Adrenal gland (tissue), 12 donors: ENCODE measurements around the gene OTUD3. TPM values are rescaled to one million over a fixed set of nuclear protein-coding genes. Genes with fewer than 3 reads are reported as not detected.

ENCODE experiments used
- DNase-seq, 7 donors: peaks; one replicate each; pipeline ENCODE4 v3.0.0-alpha.2; 2019 to 2020
- H3K27ac ChIP-seq, 5 donors: fragments of 200-600 bp; sonication (generic) in 4 of 5; 1 replicate in 3 of 5; 2 replicates in 2 of 5; pipeline versions ENCODE4 v1.5.1 to v1.8.0; 2016 to 2020; ENCODE audit warnings: mild to moderate bottlenecking in 1 of 5
- H3K27me3 ChIP-seq: fragments of 200-600 bp; 2 replicates; pipeline ENCODE4 v1.8.0; 2021
- H3K36me3 ChIP-seq, 2 donors: fragments of 200-600 bp; replicated peaks in 1 of 2; 1 replicate in 1 of 2; 2 replicates in 1 of 2; pipeline versions ENCODE4 v1.5.1 to v1.8.0; 2018 to 2022
- H3K4me1 ChIP-seq, 2 donors: fragments of 200-600 bp; replicated peaks in 1 of 2; 1 replicate in 1 of 2; 2 replicates in 1 of 2; pipeline versions ENCODE4 v1.5.1 to v1.8.0; 2018 to 2021
- H3K4me3 ChIP-seq, 4 donors: fragments of 200-600 bp; sonication (generic) in 3 of 4; one replicate each; pipeline ENCODE4 v1.5.1; 2016 to 2018
- H3K9me3 ChIP-seq, 3 donors: fragments of 200-600 bp; sonication (generic) in 1 of 3; replicated peaks in 1 of 3; 1 replicate in 2 of 3; 2 replicates in 1 of 3; pipeline versions ENCODE4 v1.5.1 to v1.8.0; 2016 to 2021
- CTCF ChIP-seq, 6 experiments: fragments of 450-650 bp in 4 of 6; fragments of 200-600 bp in 2 of 6; sonication (generic) in 1 of 6; IDR thresholded peaks; 1 replicate in 5 of 6; 2 replicates in 1 of 6; pipeline versions ENCODE4 v1.5.1 to v1.8.0; 2016 to 2021; ENCODE audit warnings: antibody characterized with exemption in 6 of 6, mild to moderate bottlenecking in 2 of 6, moderate library complexity in 1 of 6
- POLR2A ChIP-seq, 2 donors: fragments of 450-650 bp; IDR thresholded peaks; one replicate each; pipeline ENCODE4 v1.6.1; 2017; ENCODE audit warnings: antibody characterized with exemption in 2 of 2, mild to moderate bottlenecking in 2 of 2, moderate library complexity in 1 of 2
- WGBS, 4 donors: extraction: QIAGEN DNeasy Blood & Tissue Kit in 2 of 4; methylation state at CpG; one replicate each; pipeline versions ENCODE4 v1.1.5 to v1.1.7; 2013 to 2017; 5-methylcytosine and 5-hydroxymethylcytosine counted together
- intact Hi-C, 2 donors: fragments of 100-400 bp; cut with DNase I; formaldehyde crosslinking; loops; one replicate each; pipeline versions ENCODE4 v1.14.1 to v1.15.0; 2022 to 2023
- polyA plus RNA-seq, 3 donors: library from polyadenylated mRNA; stranded (reverse); fragments of 200-250 nt in 2 of 3; fragments of 350-450 nt in 1 of 3; fragmentation: Illumina TruSeq in 1 of 3; extraction: RNeasy Lipid Tissue Mini Kit (QIAGEN cat#74804) in 1 of 3; gene quantifications; one replicate each; pipeline ENCODE4 v1.2.3, GENCODE V29; 2013 to 2014
- total RNA-seq, 9 donors: library from RNA; depleted of rRNA in 4 of 9; stranded (reverse); fragments of >200 nt in 4 of 9; fragments of 120-200 nt in 1 of 9; fragmentation: NEBNext Ultra II Directional in 1 of 9; extraction: Animal tissue kit (Norgen Biotek cat#: 25700) in 1 of 9; gene quantifications; one replicate each; pipeline versions ENCODE4 v1.1.0 to v1.2.4, GENCODE V29; 2013 to 2023
- donor health status: healthy with polysubstance abuse.
- donor health status: Bipolar disorder and iron deficiency.
- donor health status: DM: yes; HTN: yes; CAD: no.
- donor health status: DM: no; HTN: no; CAD: no.
- donor health status: DM: no; HTN: no; CAD: no.
- donor health status: DM: yes; HTN: yes; CAD: no.

OTUD3 gene
- total and polyA plus RNA-seq, 12 donors = 3.0 to 15.3 (median 5.5) TPM

GRCh38 chr1:19922015-19922688 is 40.0 kb downstream of the OTUD3 start:
- 63 to 83% (median 66%) methylated on average over 9 to 17 of the region's 17 CpGs for WGBS, 4 donors
- DNase-seq = no peak
- no peak overlapping the region for H3K4me3 ChIP-seq
- intact Hi-C loops = loop anchor here in 1 of 2 donors (5.0 kb wide), 1 partner anchor 230 kb away; no protein-coding TSS in a partner anchor
- H3K36me3 ChIP-seq = no peaks in the 10 kb centered on the region
- H3K4me1 ChIP-seq = no peaks in the 10 kb centered on the region
- no peak overlapping the region for H3K27ac ChIP-seq
- TF ChIP-seq POLR2A (IDR thresholded peaks at IDR 0.05) (no peak), CTCF (IDR thresholded peaks at IDR 0.05) (no peak)
- no peaks in the 10 kb centered on the region for H3K9me3 ChIP-seq
- H3K27me3 ChIP-seq = no peaks in the 10 kb centered on the region

- Histone ChIP-seq H3K27me3 (no peaks in the 10 kb centered on the region), H3K4me1 (no peaks in the 10 kb centered on the region), H3K9me3 (no peaks in the 10 kb centered on the region), H3K27ac (no peak within 1 kb of the TSS), H3K36me3 (no peaks in the 10 kb centered on the region), H3K4me3 (no peak within 1 kb of the TSS)
- DNase-seq = no peak
- intact Hi-C loops = loop anchor here in 1 of 2 donors (5.0 kb wide), 1 partner anchor 229 kb away; no protein-coding TSS in a partner anchor
- WGBS, 4 donors = 67 to 70% (median 69%) methylated on average over 11 to 14 of the region's 14 CpGs
- TF ChIP-seq POLR2A (IDR thresholded peaks at IDR 0.05) (no peak), CTCF (IDR thresholded peaks at IDR 0.05) (no peak)
Observed at GRCh38 chr1:19923137-19923952, 41.1 kb downstream of the OTUD3 start, which contains the start of gene PLA2G2E. TSS of gene PLA2G2E (minus strand) at chr1:19923617. CDS start at chr1:19923559, 58 bp downstream.

GRCh38 chr1:19923953-19924346 is 41.8 kb downstream of the OTUD3 start:
- WGBS, 4 donors = 51 to 74% (median 66%) methylated on average over 11 to 13 of the region's 13 CpGs
- H3K36me3 ChIP-seq = no peaks in the 10 kb centered on the region
- H3K27me3 ChIP-seq = no peaks in the 10 kb centered on the region
- intact Hi-C loops = loop anchor here in 1 of 2 donors (5.0 kb wide), 1 partner anchor 228 kb away; no protein-coding TSS in a partner anchor
- H3K9me3 ChIP-seq = no peaks in the 10 kb centered on the region
- no peak overlapping the region for H3K4me3 ChIP-seq
- no peak for DNase-seq
- no peaks in the 10 kb centered on the region for H3K4me1 ChIP-seq
- no peak overlapping the region for H3K27ac ChIP-seq
- TF ChIP-seq POLR2A (IDR thresholded peaks at IDR 0.05) (no peak), CTCF (IDR thresholded peaks at IDR 0.05) (no peak)

- Histone ChIP-seq H3K27ac (no peak overlapping the region), H3K36me3 (no peaks in the 10 kb centered on the region), H3K27me3 (no peaks in the 10 kb centered on the region), H3K9me3 (no peaks in the 10 kb centered on the region), H3K4me1 (no peaks in the 10 kb centered on the region), H3K4me3 (no peak overlapping the region)
- TF ChIP-seq CTCF (IDR thresholded peaks at IDR 0.05) (no peak), POLR2A (IDR thresholded peaks at IDR 0.05) (no peak)
- intact Hi-C loops = no loop called here
- no peak for DNase-seq
- 68 to 76% (median 71%) methylated on average over 7 of the region's 7 CpGs for WGBS, 4 donors
Observed at GRCh38 chr1:19925342-19926070, 43.3 kb downstream of the OTUD3 start.
